GM19324 (cell line): Measurements from ENCODE around the gene GOLGA8R.
"Not testable (repeated sequence)": the region's sequence is repeated elsewhere in the genome, so short reads cannot be mapped to it uniquely, and the experiment has no call there.

ENCODE experiments used
- ATAC-seq: cut with Tn5 transposase; IDR thresholded peaks from one replicate; pipeline ENCODE4 v1.9.1; 2021; ENCODE audit warnings: mild to moderate bottlenecking, moderate library complexity; ENCODE audit not compliant: unreplicated experiment, low FRiP score

Gene GOLGA8R

GRCh38 chr15:30355043-30355442 lies 59.0 kb downstream of the GOLGA8R start:
- ATAC-seq: not testable (repeated sequence)
